ENCODE measurements around the gene FCRL3. TPM values are rescaled to one million over a fixed set of nuclear protein-coding genes. Genes with fewer than 3 reads are reported as not detected.

The FCRL3 gene
- total RNA-seq, 1 experiment from 2014 or later: not detected

DNA sequence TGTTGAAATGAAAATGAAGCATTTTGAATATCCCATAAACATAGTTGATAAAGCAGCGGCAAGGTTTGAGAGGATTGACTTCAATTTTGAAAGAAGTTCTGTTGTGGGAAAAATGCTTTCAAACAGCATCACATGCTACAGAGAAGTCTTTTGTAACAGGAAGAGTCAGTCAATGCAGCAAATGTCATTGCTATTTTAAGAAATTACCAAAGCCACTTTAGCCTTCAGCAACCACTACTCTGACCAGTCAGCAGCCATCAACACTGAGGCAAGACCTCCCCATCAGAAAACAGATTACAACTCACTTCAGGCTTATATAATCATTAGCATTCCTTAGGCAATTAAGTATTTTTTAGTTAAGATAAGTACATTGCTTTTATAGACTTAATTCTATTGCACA lies 33.8 kb upstream of the FCRL3 start:
- TF ChIP-seq, protein P1, sequence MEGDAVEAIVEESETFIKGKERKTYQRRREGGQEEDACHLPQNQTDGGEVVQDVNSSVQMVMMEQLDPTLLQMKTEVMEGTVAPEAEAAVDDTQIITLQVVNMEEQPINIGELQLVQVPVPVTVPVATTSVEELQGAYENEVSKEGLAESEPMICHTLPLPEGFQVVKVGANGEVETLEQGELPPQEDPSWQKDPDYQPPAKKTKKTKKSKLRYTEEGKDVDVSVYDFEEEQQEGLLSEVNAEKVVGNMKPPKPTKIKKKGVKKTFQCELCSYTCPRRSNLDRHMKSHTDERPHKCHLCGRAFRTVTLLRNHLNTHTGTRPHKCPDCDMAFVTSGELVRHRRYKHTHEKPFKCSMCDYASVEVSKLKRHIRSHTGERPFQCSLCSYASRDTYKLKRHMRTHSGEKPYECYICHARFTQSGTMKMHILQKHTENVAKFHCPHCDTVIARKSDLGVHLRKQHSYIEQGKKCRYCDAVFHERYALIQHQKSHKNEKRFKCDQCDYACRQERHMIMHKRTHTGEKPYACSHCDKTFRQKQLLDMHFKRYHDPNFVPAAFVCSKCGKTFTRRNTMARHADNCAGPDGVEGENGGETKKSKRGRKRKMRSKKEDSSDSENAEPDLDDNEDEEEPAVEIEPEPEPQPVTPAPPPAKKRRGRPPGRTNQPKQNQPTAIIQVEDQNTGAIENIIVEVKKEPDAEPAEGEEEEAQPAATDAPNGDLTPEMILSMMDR (IDR thresholded peaks at IDR 0.05; ENCODE audit: insufficient read depth in 1 of 2, low read depth in 1 of 2, low read length in 1 of 2, severe bottlenecking in 1 of 2, unreplicated experiment in 1 of 2): no peak
- Histone ChIP-seq H3K36me3 (ENCODE audit: control insufficient read depth, insufficient read depth, low read length) (no peaks in the 10 kb centered on the region), H3K27me3 (replicated peaks; ENCODE audit: control insufficient read depth, insufficient read depth, low read length) (no peaks in the 10 kb centered on the region), H3K4me3 (ENCODE audit: low read depth, low read length) (no peak overlapping the region), H3K9me3 (no peaks in the 10 kb centered on the region), H3K4me1 (no peaks in the 10 kb centered on the region)
- ChIA-PET POLR2A (no interaction called here), CTCF (no interaction called here)
- H3K9me3 Mint-ChIP-seq (ENCODE audit: unreplicated experiment): no peaks in the 10 kb centered on the region
- intact Hi-C loops (cut with micrococcal nuclease; ENCODE audit: unreplicated experiment): no loop called here
- DNase-seq: no peak
- peaks cover 8% of the 10 kb centered on the region for H3K27me3 Mint-ChIP-seq (ENCODE audit: insufficient read depth, unreplicated experiment)
- H3K27ac Mint-ChIP-seq (ENCODE audit: unreplicated experiment): no peak overlapping the region
- no TSS peak for BruUV-seq (replicated peaks)
- H3K4me3 Mint-ChIP-seq (ENCODE audit: unreplicated experiment): no peak overlapping the region
- no peaks in the 10 kb centered on the region for H3K36me3 Mint-ChIP-seq (ENCODE audit: insufficient read depth, unreplicated experiment)
- no peaks in the 10 kb centered on the region for H3K4me1 Mint-ChIP-seq (ENCODE audit: low read depth, unreplicated experiment)

DNA sequence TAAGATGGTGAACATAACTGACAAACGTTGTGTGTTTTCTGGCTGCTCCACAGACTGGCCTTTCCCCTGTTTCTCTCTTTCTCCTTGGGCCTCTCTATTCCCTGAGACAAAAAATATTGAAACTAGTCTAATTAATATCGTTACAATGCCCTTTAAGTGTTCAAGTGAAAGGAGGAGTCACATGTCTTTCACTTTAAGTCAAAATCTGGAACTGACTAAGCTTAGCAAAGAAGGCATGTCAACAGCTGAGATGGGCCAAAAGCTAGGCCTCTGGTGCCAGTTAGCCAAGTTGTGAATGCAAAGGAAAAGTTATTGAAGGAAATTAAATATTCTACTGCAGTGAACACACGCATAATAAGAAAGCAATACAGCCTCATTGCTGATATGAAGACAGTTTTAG lies 32.2 kb upstream of the FCRL3 start:
- Mint-ChIP-seq H3K27ac (ENCODE audit: unreplicated experiment) (no peak overlapping the region), H3K9me3 (ENCODE audit: unreplicated experiment) (no peaks in the 10 kb centered on the region), H3K4me3 (ENCODE audit: unreplicated experiment) (no peak overlapping the region), H3K36me3 (ENCODE audit: insufficient read depth, unreplicated experiment) (no peaks in the 10 kb centered on the region), H3K4me1 (ENCODE audit: low read depth, unreplicated experiment) (no peaks in the 10 kb centered on the region), H3K27me3 (ENCODE audit: insufficient read depth, unreplicated experiment) (peaks cover 8% of the 10 kb centered on the region)
- intact Hi-C loops (cut with micrococcal nuclease; ENCODE audit: unreplicated experiment): no loop called here
- CTCF ChIA-PET: no interaction called here
- Histone ChIP-seq H3K4me3 (ENCODE audit: low read depth, low read length) (no peak overlapping the region), H3K4me1 (no peaks in the 10 kb centered on the region), H3K9me3 (no peaks in the 10 kb centered on the region), H3K36me3 (ENCODE audit: control insufficient read depth, insufficient read depth, low read length) (no peaks in the 10 kb centered on the region), H3K27me3 (replicated peaks; ENCODE audit: control insufficient read depth, insufficient read depth, low read length) (no peaks in the 10 kb centered on the region)
- no TSS peak for BruUV-seq (replicated peaks)
- no peak for DNase-seq
- POLR2A ChIA-PET: no interaction called here
- TF ChIP-seq, protein P1 (IDR thresholded peaks at IDR 0.05; ENCODE audit: insufficient read depth in 1 of 2, low read depth in 1 of 2, low read length in 1 of 2, severe bottlenecking in 1 of 2, unreplicated experiment in 1 of 2): no peak

DNA sequence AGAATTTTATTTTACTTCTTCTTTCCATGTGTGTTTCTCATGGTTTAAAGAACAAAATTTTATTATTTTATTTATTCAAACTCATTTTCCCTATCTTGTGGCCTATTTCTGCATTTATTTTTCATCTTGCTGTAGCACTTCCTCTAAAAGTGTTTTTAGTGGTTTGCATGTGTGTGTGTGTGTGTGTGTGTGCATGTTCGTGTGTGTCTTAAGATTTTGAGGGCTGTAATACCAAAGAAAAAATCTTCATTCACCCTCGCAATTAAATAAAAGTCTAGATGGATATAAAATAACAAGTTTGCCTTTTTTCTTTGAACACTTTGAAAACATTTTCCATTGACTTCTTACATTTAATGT lies 24.6 kb upstream of the FCRL3 start:
- DNase-seq: no peak
- Histone ChIP-seq H3K36me3 (ENCODE audit: control insufficient read depth, insufficient read depth, low read length) (no peaks in the 10 kb centered on the region), H3K4me1 (no peaks in the 10 kb centered on the region), H3K27me3 (replicated peaks; ENCODE audit: control insufficient read depth, insufficient read depth, low read length) (no peaks in the 10 kb centered on the region), H3K4me3 (ENCODE audit: low read depth, low read length) (no peak overlapping the region), H3K9me3 (peaks cover 7% of the 10 kb centered on the region; the same call in 1 of the 2 replicates)
- Mint-ChIP-seq H3K4me3 (ENCODE audit: unreplicated experiment) (no peak overlapping the region), H3K36me3 (ENCODE audit: insufficient read depth, unreplicated experiment) (no peaks in the 10 kb centered on the region), H3K9me3 (ENCODE audit: unreplicated experiment) (peaks cover 19% of the 10 kb centered on the region), H3K4me1 (ENCODE audit: low read depth, unreplicated experiment) (no peaks in the 10 kb centered on the region), H3K27ac (ENCODE audit: unreplicated experiment) (no peak overlapping the region), H3K27me3 (ENCODE audit: insufficient read depth, unreplicated experiment) (peaks cover 5% of the 10 kb centered on the region)
- CTCF ChIA-PET: no interaction called here
- POLR2A ChIA-PET: no interaction called here
- BruUV-seq (replicated peaks): no TSS peak
- TF ChIP-seq, protein P1 (IDR thresholded peaks at IDR 0.05; ENCODE audit: insufficient read depth in 1 of 2, low read depth in 1 of 2, low read length in 1 of 2, severe bottlenecking in 1 of 2, unreplicated experiment in 1 of 2): no peak
- intact Hi-C loops (cut with micrococcal nuclease; ENCODE audit: unreplicated experiment): no loop called here
